RWPE2 (cell line): ENCODE results near the gene TBL1X.

Experiments
- ATAC-seq: fragments of 200-7000 bp; cut with Tn5 transposase; 3 replicates; pipeline ENCODE4 v1.9.1; 2021; ENCODE audit warnings: low read depth
- DNase-seq: peaks from one replicate; pipeline ENCODE4 v3.0.0-alpha.2; 2020; ENCODE audit warnings: low spot score
- H3K27ac ChIP-seq: fragments of 450-650 bp; 2 replicates; pipeline ENCODE4 v1.5.1; 2017; ENCODE audit warnings: mild to moderate bottlenecking; ENCODE audit not compliant: poor library complexity, severe bottlenecking
- H3K27me3 ChIP-seq: fragments of 250-450 bp; sonication (Bioruptor Pico); 2 replicates; pipeline ENCODE4 v1.5.1; 2021; ENCODE audit warnings: mild to moderate bottlenecking, moderate library complexity; ENCODE audit not compliant: insufficient read depth, poor library complexity, severe bottlenecking
- H3K36me3 ChIP-seq: fragments of 250-450 bp; sonication (Bioruptor Pico); 2 replicates; pipeline ENCODE4 v1.5.1; 2020; ENCODE audit warnings: low read depth, mild to moderate bottlenecking, moderate library complexity
- H3K4me1 ChIP-seq: fragments of 250-450 bp; sonication (Bioruptor Pico); 2 replicates; pipeline ENCODE4 v1.5.1; 2021; ENCODE audit warnings: mild to moderate bottlenecking, moderate library complexity; ENCODE audit not compliant: insufficient read depth, poor library complexity, severe bottlenecking
- H3K4me3 ChIP-seq: fragments of 250-450 bp; sonication (Bioruptor Pico); 2 replicates; pipeline ENCODE4 v1.5.1; 2021; ENCODE audit warnings: mild to moderate bottlenecking, moderate library complexity; ENCODE audit not compliant: severe bottlenecking
- H3K9me3 ChIP-seq: fragments of 250-450 bp; sonication (Bioruptor Pico); 2 replicates; pipeline ENCODE4 v1.5.1; 2021; ENCODE audit warnings: mild to moderate bottlenecking, moderate library complexity; ENCODE audit not compliant: severe bottlenecking
- CTCF ChIP-seq: fragments of 450-650 bp; IDR thresholded peaks from one replicate; pipeline ENCODE4 v1.5.1; 2017; ENCODE audit warnings: mild to moderate bottlenecking, moderate library complexity; ENCODE audit not compliant: poor library complexity, severe bottlenecking

The TBL1X gene

GRCh38 chrX:9464435-9465371, at the start of gene TBL1X:
Gene TBL1X, plus strand, starts transcription at chrX:9465058. Its CDS starts 188,529 bp downstream, at chrX:9653587.
- peak within 1 kb of the TSS; percentile 53 for H3K27ac ChIP-seq
- no peaks in the 10 kb centered on the region for H3K27me3 ChIP-seq
- no peak for DNase-seq
- H3K9me3 ChIP-seq: no peaks in the 10 kb centered on the region
- peak within 1 kb of the TSS; percentile 48 for H3K4me3 ChIP-seq
- H3K36me3 ChIP-seq: no peaks in the 10 kb centered on the region
- no peak for TF ChIP-seq CTCF
- H3K4me1 ChIP-seq: peaks cover 10% of the 10 kb centered on the region
- peak; percentile 35 for ATAC-seq

DNA sequence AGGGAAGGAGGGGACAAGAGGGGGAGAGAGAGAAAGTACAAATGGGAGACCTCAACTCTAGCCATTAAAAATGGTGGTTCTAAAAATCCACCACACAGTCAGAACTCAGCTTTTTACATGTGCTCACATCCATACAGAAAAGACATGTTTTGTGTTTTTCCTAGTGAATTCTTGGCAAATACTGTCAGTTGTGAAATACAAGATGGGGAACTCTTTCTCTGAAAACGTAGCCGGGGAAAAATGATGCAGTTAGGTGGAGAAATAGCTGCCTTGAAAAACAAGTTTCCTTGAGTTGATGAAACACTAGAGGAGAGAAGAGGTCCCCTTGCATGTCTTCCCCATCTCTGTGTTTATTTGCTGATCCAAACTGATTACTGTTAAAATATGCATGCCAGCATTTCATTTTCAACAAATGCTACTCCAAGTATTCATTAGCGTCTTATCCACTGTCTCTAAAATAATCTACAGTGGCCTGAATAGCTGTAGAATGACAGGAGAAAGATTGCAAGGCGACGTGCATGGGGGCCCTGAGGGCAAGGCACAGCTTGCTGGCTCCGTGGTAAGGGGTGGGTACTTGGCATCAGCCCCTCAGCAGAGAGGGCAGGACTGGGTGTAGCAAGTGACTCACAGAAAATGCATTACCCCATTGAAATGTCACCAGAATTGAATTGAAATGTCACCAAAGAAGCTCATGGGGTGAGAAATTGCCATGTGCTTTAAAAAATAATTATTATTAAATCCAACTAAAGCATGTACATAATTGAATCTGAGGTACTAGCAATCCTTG, 48.1 kb upstream of the TBL1X start:
- no peak for DNase-seq

GRCh38 chrX:9418262-9418661, 46.6 kb upstream of the TBL1X start:
- Histone ChIP-seq H3K4me1 (no peaks in the 10 kb centered on the region), H3K36me3 (no peaks in the 10 kb centered on the region), H3K9me3 (no peaks in the 10 kb centered on the region), H3K4me3 (no peak overlapping the region), H3K27ac (no peak overlapping the region), H3K27me3 (no peaks in the 10 kb centered on the region)
- ATAC-seq (no peak), DNase-seq (no peak)
- no peak for TF ChIP-seq CTCF

More for the DNA sequence above, 48.1 kb upstream of the TBL1X start:
- ATAC-seq: no peak
- Histone ChIP-seq H3K27me3 (no peaks in the 10 kb centered on the region), H3K36me3 (no peaks in the 10 kb centered on the region), H3K4me1 (no peaks in the 10 kb centered on the region), H3K4me3 (no peak overlapping the region), H3K27ac (no peak overlapping the region), H3K9me3 (no peaks in the 10 kb centered on the region)
- no peak for TF ChIP-seq CTCF

GRCh38 chrX:9420275-9421265, 44.3 kb upstream of the TBL1X start:
- Histone ChIP-seq H3K36me3 (no peaks in the 10 kb centered on the region), H3K27ac (no peak overlapping the region), H3K4me3 (no peak overlapping the region), H3K27me3 (no peaks in the 10 kb centered on the region), H3K9me3 (no peaks in the 10 kb centered on the region), H3K4me1 (no peaks in the 10 kb centered on the region)
- no peak for TF ChIP-seq CTCF
- no peak for DNase-seq
- ATAC-seq: no peak
